BJ (cell line): ENCODE measurements around the gene MYOC. TPM values are rescaled to one million over a fixed set of nuclear protein-coding genes. Genes with fewer than 3 reads are reported as not detected.
"Not testable (repeated sequence)": the region's sequence is repeated elsewhere in the genome, so short reads cannot be mapped to it uniquely, and the experiment has no call there.

Experiments
- CTCF ChIA-PET: fragments of 350-600 bp; formaldehyde crosslinking; extraction: SDS; loops from one replicate; lab custom pipeline; 2021; ENCODE audit warnings: antibody characterized with exemption, inconsistent platforms; lab: Yijun Ruan, JAX
- POLR2A ChIA-PET: fragments of 300-600 bp; sonication (Branson Sonifier 250); formaldehyde crosslinking; extraction: SDS; loops from one replicate; lab custom pipeline; 2021; ENCODE audit warnings: antibody characterized with exemption; lab: Charles Lee
- DNase-seq: peaks from one replicate; pipeline ENCODE4 v3.0.0-alpha.2; 2011; ENCODE audit warnings: low read depth
- H3K27me3 ChIP-seq: 2 replicates; pipeline ENCODE4 v1.6.0; 2011; ENCODE audit warnings: low read length; ENCODE audit not compliant: control insufficient read depth, insufficient read depth
- H3K36me3 ChIP-seq: 2 replicates; pipeline ENCODE4 v1.5.1; 2011; ENCODE audit warnings: low read length; ENCODE audit not compliant: control insufficient read depth, insufficient read depth
- H3K4me3 ChIP-seq: 2 replicates; pipeline ENCODE4 v1.5.1; 2011; ENCODE audit warnings: low read depth, mild to moderate bottlenecking, control low read depth, low read length
- polyA plus RNA-seq: library from polyadenylated mRNA; depleted of rRNA; stranded (reverse); fragments of >200 nt; gene quantifications from 2 replicates; pipeline ENCODE4 v1.2.3, GENCODE V29; 2011
- TF ChIP-seq, protein P1 (sequence below): IDR thresholded peaks from 2 replicates; pipeline ENCODE4 v1.5.1; 2011; ENCODE audit warnings: low read depth, mild to moderate bottlenecking, control low read depth, inconsistent platforms, low read length, moderate library complexity; ENCODE audit not compliant: insufficient read depth

MYOC gene
- polyA plus RNA-seq, 1 experiment: 0.05 TPM

DNA sequence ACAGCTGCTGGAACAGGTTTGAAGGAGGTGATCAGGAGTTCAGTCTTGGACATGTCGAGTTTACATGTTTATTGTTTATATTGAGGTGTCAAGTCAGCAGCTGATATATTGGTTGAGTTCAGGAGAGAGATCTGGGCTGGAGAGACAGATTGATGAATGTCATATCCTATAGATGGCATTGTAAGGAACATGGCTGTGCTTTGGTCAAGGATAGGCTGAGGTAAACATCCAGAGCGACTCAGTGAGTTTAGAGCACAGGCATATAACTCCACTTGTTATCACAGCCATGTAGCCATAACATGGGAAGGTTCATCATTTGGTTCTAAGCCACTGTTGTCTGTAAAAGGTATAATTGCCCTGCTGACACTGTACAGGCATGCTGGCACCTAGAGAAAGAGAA, 35.9 kb downstream of the MYOC start:
- TF ChIP-seq, protein P1, sequence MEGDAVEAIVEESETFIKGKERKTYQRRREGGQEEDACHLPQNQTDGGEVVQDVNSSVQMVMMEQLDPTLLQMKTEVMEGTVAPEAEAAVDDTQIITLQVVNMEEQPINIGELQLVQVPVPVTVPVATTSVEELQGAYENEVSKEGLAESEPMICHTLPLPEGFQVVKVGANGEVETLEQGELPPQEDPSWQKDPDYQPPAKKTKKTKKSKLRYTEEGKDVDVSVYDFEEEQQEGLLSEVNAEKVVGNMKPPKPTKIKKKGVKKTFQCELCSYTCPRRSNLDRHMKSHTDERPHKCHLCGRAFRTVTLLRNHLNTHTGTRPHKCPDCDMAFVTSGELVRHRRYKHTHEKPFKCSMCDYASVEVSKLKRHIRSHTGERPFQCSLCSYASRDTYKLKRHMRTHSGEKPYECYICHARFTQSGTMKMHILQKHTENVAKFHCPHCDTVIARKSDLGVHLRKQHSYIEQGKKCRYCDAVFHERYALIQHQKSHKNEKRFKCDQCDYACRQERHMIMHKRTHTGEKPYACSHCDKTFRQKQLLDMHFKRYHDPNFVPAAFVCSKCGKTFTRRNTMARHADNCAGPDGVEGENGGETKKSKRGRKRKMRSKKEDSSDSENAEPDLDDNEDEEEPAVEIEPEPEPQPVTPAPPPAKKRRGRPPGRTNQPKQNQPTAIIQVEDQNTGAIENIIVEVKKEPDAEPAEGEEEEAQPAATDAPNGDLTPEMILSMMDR: no peak
- no peak for DNase-seq
- Histone ChIP-seq H3K4me3 (no peak overlapping the region), H3K36me3 (no peaks in the 10 kb centered on the region), H3K27me3 (no peaks in the 10 kb centered on the region)
- ChIA-PET POLR2A (no interaction called here), CTCF (no interaction called here)

DNA sequence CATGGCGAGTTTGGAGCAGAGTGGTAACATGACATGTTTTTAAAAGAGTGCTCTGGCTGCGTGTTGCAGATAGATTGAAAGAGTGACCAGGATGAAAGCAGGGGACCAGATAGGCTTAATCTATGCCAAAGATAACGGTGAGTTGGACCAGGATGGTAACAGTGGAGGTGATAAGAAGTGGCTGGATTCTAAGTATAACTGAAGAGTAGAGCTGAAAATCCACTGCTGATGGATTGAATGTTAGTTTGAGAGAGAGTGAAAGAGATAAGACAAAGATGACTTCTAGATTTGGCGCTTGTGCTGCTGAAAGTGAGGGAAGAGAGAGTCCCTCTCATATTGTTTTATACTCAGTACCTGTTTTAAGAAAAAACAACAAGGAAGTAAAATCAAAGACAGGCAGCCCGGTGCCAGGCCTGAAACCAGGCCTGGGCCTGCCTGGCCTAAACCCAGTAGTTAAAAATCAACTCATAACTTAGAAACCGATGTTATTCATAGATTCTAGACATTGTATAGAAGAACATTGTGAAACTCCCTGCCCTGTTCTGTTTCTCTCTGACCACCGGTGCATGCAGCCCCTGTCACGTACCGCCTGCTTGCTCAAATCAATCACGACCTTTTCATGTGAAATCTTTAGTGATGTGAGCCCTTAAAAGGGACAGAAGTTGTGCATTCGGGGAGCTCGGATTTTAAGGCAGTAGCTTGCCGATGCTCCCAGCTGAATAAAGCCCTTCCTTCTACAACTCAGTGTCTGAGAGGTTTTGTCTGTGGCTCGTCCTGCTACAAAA, 37.2 kb downstream of the MYOC start:
- H3K36me3 ChIP-seq, POLR2A ChIA-PET, DNase-seq, H3K4me3 ChIP-seq, H3K27me3 ChIP-seq, CTCF ChIA-PET: not testable (repeated sequence)

DNA sequence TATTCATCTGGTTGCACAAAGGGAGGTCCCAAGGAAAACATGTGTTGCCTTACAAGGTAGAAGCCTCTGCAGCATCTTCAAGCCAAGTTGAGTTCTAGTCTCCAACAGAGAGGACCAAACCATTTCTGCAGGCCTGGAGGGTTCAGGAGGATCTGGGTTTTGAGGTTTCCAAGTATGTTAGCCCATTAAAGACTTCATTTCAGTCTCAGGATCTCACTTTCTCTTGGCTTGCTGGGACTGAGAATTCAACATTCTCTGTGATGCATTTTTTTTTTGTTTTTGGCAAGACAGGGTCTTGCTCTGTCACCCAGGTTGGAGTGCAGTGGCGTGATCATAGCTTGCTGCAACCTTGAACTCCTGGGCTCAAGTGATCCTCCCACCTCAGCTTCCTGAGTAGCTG, 39.2 kb downstream of the MYOC start:
- TF ChIP-seq, protein P1: no peak
- POLR2A ChIA-PET: no interaction called here
- CTCF ChIA-PET: no interaction called here
- no peak for DNase-seq
- H3K4me3 ChIP-seq: no peak overlapping the region
- no peaks in the 10 kb centered on the region for H3K27me3 ChIP-seq
- no peaks in the 10 kb centered on the region for H3K36me3 ChIP-seq

DNA sequence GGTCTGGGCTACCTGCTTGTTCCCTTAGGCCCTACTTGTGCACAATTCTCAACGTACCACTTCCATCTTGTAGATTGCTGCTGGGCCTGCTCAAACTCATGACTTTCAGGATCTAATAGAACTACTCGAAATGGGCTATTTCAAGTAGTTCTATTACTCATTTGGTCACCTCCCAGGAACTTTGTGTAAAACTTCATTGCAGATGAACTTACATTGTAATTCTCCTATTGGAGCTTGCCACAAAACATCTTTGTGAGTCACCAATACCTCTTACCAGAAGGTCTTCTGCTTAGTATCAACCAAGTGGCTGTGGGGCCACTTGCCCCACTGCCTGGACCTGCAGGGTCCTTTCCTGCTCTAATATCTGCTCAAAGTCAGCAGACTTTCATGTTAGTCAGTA, 41.2 kb downstream of the MYOC start:
- POLR2A ChIA-PET: no interaction called here
- TF ChIP-seq, protein P1: no peak
- no peaks in the 10 kb centered on the region for H3K36me3 ChIP-seq
- H3K27me3 ChIP-seq: no peaks in the 10 kb centered on the region
- DNase-seq: no peak
- CTCF ChIA-PET: no interaction called here
- H3K4me3 ChIP-seq: no peak overlapping the region

DNA sequence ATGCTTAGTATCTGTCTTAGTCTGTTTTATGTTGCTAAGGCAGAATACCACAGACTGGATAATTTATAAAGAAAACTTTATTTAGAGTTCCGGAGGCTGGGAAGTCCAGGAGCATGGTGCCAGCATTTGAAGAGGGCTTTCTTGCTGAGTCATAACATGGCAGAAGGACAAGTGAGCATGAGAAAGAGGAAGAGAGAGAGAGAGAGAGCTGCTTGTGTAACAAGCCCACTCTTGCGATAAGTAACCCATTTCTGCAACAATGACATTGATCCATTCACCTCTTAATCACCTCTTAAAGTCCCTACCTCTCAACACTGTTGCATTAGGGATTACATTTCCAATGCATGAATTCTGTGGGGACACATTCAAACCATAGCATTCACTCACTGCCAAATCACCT, 42.1 kb downstream of the MYOC start:
- POLR2A ChIA-PET: no interaction called here
- TF ChIP-seq, protein P1: no peak
- H3K4me3 ChIP-seq: no peak overlapping the region
- no peak for DNase-seq
- H3K36me3 ChIP-seq: no peaks in the 10 kb centered on the region
- CTCF ChIA-PET: no interaction called here
- H3K27me3 ChIP-seq: no peaks in the 10 kb centered on the region

DNA sequence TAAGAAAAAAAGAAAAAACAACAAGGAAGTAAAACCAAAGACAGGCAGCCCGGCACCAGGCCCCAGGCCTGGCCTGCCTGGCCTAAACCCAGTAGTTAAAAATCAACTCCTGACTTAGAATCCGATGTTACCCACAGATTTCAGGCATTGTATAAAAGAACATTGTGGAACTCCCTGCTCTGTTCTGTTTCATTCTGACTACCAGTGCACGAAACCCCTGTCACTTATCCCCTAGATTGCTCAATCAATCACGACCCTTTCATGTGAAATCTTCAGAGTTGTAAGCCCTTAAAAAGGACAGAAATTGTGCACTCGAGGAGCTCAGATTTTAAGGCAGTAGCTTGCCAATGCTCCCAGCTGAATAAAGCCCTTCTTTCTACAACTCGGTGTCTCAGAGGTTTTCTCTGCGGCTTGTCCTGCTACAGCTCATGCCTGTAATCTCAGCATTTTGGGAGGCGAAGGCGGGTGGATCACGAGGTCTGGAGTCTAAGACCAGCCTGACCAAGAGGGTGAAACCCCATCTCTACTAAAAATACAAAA, 46.0 kb downstream of the MYOC start:
- Histone ChIP-seq H3K4me3 (no peak overlapping the region), H3K36me3 (no peaks in the 10 kb centered on the region), H3K27me3 (no peaks in the 10 kb centered on the region)
- POLR2A ChIA-PET: no interaction called here
- TF ChIP-seq, protein P1: no peak
- CTCF ChIA-PET: interaction anchor here (1.3 kb wide), 1 partner anchor 11 kb away, joined by 4 read pairs; no protein-coding TSS in a partner anchor
- DNase-seq: no peak

DNA sequence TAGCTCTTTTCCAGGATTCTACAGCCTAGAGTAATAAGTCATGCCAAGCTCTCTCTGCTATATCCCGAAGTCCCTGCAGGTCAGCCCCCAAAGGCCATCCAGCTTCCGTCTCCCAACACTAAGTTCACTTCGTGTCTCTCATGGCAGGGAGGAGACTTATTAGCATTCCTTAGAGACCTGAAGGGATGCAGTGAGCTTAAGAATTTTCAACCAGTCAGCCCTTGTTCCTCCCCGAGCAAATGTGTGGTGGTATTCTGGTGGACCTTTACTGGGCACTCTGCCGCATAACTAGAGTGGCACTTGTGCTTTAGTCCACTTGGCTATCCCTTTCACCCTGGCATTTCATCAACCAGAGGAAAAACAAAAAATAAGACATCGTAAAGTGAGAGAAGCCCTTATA, 49.4 kb downstream of the MYOC start:
- H3K27me3 ChIP-seq, DNase-seq, H3K4me3 ChIP-seq, POLR2A ChIA-PET, H3K36me3 ChIP-seq: not testable (repeated sequence)
- CTCF ChIA-PET: interaction anchor here (0.6 to 1.9 kb wide), 2 partner anchors 19 to 42 kb away, joined by 3 to 7 read pairs; no protein-coding TSS in a partner anchor
